ENCODE measurements around the gene SIPA1L2.
A peak's percentile ranks its signal among the peaks of the same experiment; 100 is the strongest.

Gene SIPA1L2

GRCh38 chr1:232643251-232643650, 13.3 kb upstream of the SIPA1L2 start:
- DNase-seq (ENCODE audit: low read depth in 2 of 2) = no peak

GRCh38 chr1:232641507-232641906, 11.6 kb upstream of the SIPA1L2 start:
- no peak for DNase-seq (ENCODE audit: low read depth in 2 of 2)

- no peak for DNase-seq (ENCODE audit: low read depth in 2 of 2)
Observed at GRCh38 chr1:232636799-232637198, 6.9 kb upstream of the SIPA1L2 start.

GRCh38 chr1:232635778-232636356, 5.9 kb upstream of the SIPA1L2 start:
- no peak for DNase-seq (ENCODE audit: low read depth in 2 of 2)

GRCh38 chr1:232635279-232635678, 5.3 kb upstream of the SIPA1L2 start:
- DNase-seq (ENCODE audit: low read depth in 2 of 2) = no peak

GRCh38 chr1:232634096-232634495, 4.2 kb upstream of the SIPA1L2 start:
- no peak for DNase-seq (ENCODE audit: low read depth in 2 of 2)

- peak in 1 of 2 donors; percentile 48 for DNase-seq (ENCODE audit: low read depth in 2 of 2)
Observed at GRCh38 chr1:232630894-232631195, 912 bp upstream of the SIPA1L2 start.

- DNase-seq (ENCODE audit: low read depth in 2 of 2) = no peak
Observed at GRCh38 chr1:232629250-232630046, 485 bp downstream of the SIPA1L2 start.

- DNase-seq (ENCODE audit: low read depth in 2 of 2) = no peak
Observed at GRCh38 chr1:232628335-232629249, 1.3 kb downstream of the SIPA1L2 start.

- no peak for DNase-seq (ENCODE audit: low read depth in 2 of 2)
Observed at GRCh38 chr1:232627645-232628334, 2.1 kb downstream of the SIPA1L2 start.

- DNase-seq (ENCODE audit: low read depth in 2 of 2) = no peak
Observed at GRCh38 chr1:232627171-232627570, 2.8 kb downstream of the SIPA1L2 start.

- no peak for DNase-seq (ENCODE audit: low read depth in 2 of 2)
Observed at GRCh38 chr1:232626452-232626851, 3.5 kb downstream of the SIPA1L2 start.

GRCh38 chr1:232625319-232625868, 4.5 kb downstream of the SIPA1L2 start:
- DNase-seq (ENCODE audit: low read depth in 2 of 2) = no peak

GRCh38 chr1:232624546-232625281, 5.2 kb downstream of the SIPA1L2 start:
- no peak for DNase-seq (ENCODE audit: low read depth in 2 of 2)

- DNase-seq (ENCODE audit: low read depth in 2 of 2) = no peak
Observed at GRCh38 chr1:232622981-232623380, 7.0 kb downstream of the SIPA1L2 start.

- DNase-seq (ENCODE audit: low read depth in 2 of 2) = no peak
Observed at GRCh38 chr1:232622378-232622777, 7.6 kb downstream of the SIPA1L2 start.

GRCh38 chr1:232621050-232621449, 8.9 kb downstream of the SIPA1L2 start:
- no peak for DNase-seq (ENCODE audit: low read depth in 2 of 2)

GRCh38 chr1:232620356-232620969, 9.5 kb downstream of the SIPA1L2 start:
- no peak for DNase-seq (ENCODE audit: low read depth in 2 of 2)

GRCh38 chr1:232617237-232617636, 12.7 kb downstream of the SIPA1L2 start:
- no peak for DNase-seq (ENCODE audit: low read depth in 2 of 2)

GRCh38 chr1:232615306-232615800, 14.6 kb downstream of the SIPA1L2 start:
- no peak for DNase-seq (ENCODE audit: low read depth in 2 of 2)

All from stimulated activated CD8-positive, alpha-beta memory T cell treated with anti-CD3 and anti-CD28 coated beads, Interleukin-7, amount 100 ng/mL, for 4 hours (primary cell).